C4-2B (cell line): ENCODE data around the gene TIPIN.

Source experiments
- CTCF ChIP-seq: fragments of 450-650 bp; conservative IDR thresholded peaks from 2 replicates; pipeline ENCODE4 v1.5.1; 2017; ENCODE audit warnings: mild to moderate bottlenecking
- ZFX ChIP-seq: fragments of 450-650 bp; IDR thresholded peaks from 2 replicates; pipeline ENCODE4 v1.6.1; 2017

- TF ChIP-seq CTCF (no peak), ZFX (no peak)
Measured at GRCh38 chr15:66401130-66402021, 44.9 kb upstream of the TIPIN start.
